C4-2B (cell line): Measurements from ENCODE around the gene MAN1A1.

Experiments
- ZFX ChIP-seq: fragments of 450-650 bp; IDR thresholded peaks from 2 replicates; pipeline ENCODE4 v1.6.1; 2017
- TF ChIP-seq, protein P1 (sequence below): fragments of 450-650 bp; conservative IDR thresholded peaks from 2 replicates; pipeline ENCODE4 v1.5.1; 2017; ENCODE audit warnings: mild to moderate bottlenecking

DNA sequence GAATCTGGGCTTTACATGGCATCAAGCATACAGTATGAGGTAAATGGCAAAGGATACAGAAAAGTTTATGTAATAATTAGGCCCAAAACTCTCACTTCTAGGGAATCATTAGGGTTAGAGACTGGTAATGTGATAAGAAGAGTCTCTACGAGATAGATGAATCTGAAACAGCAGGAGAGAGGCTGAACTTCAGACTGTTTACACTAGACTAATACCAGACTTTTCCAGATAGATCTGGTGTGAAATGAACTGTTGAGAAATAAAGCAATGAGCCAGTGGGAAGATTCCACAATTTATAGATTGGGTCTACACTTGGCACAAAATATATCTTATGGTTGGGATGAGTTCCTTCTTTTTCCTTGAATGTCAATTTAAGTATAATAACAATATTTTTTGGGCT lies 134.3 kb downstream of the MAN1A1 start:
- TF ChIP-seq, protein P1, sequence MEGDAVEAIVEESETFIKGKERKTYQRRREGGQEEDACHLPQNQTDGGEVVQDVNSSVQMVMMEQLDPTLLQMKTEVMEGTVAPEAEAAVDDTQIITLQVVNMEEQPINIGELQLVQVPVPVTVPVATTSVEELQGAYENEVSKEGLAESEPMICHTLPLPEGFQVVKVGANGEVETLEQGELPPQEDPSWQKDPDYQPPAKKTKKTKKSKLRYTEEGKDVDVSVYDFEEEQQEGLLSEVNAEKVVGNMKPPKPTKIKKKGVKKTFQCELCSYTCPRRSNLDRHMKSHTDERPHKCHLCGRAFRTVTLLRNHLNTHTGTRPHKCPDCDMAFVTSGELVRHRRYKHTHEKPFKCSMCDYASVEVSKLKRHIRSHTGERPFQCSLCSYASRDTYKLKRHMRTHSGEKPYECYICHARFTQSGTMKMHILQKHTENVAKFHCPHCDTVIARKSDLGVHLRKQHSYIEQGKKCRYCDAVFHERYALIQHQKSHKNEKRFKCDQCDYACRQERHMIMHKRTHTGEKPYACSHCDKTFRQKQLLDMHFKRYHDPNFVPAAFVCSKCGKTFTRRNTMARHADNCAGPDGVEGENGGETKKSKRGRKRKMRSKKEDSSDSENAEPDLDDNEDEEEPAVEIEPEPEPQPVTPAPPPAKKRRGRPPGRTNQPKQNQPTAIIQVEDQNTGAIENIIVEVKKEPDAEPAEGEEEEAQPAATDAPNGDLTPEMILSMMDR: no peak
- no peak for TF ChIP-seq ZFX
